H1 (cell line): ENCODE data around the gene ARF6. TPM values are rescaled to one million over a fixed set of nuclear protein-coding genes. Genes with fewer than 3 reads are reported as not detected.

ENCODE experiments used
- CTCF ChIA-PET: fragments of 300-600 bp; sonication (Branson Sonifier 250); formaldehyde crosslinking; loops from one replicate; lab custom pipeline; 2021; ENCODE audit not compliant: partially characterized antibody; lab: Charles Lee
- POLR2A ChIA-PET: fragments of 300-600 bp; sonication (Branson Sonifier 250); formaldehyde crosslinking; loops from one replicate; lab custom pipeline; 2021; ENCODE audit warnings: inconsistent platforms; ENCODE audit not compliant: partially characterized antibody; lab: Charles Lee
- DNase-seq, 2 experiments: peaks; one replicate each; pipeline versions ENCODE4 v3.0.0 to v3.0.0-alpha.2; 2010 to 2022; ENCODE audit warnings: low spot score in 2 of 2, low read depth in 1 of 2, mixed read lengths in 1 of 2
- FAIRE-seq: peaks from 2 replicates; lab custom pipeline; 2011; peaks lifted over from hg19 to GRCh38; lab: Jason Lieb, UNC
- H2AFZ ChIP-seq: 2 replicates; pipeline ENCODE4 v1.8.1; 2012; ENCODE audit warnings: low read length, inconsistent platforms
- H2AK5ac ChIP-seq: 2 replicates; pipeline ENCODE4 v1.6.1; 2013; ENCODE audit warnings: low read depth, low read length
- H2BK120ac ChIP-seq: replicated peaks from 2 replicates; pipeline ENCODE3; 2013; ENCODE audit warnings: low read depth, low read length, inconsistent platforms
- H2BK12ac ChIP-seq: 2 replicates; pipeline ENCODE4 v1.6.1; 2013; ENCODE audit warnings: low read depth, low read length
- H2BK15ac ChIP-seq: 2 replicates; pipeline ENCODE4 v1.6.1; 2013; ENCODE audit warnings: low read length
- H2BK20ac ChIP-seq: 2 replicates; pipeline ENCODE4 v1.6.1; 2013; ENCODE audit warnings: low read length
- H2BK5ac ChIP-seq: 2 replicates; pipeline ENCODE4 v1.6.1; 2013; ENCODE audit warnings: low read depth, low read length
- H3K14ac ChIP-seq: 2 replicates; pipeline ENCODE4 v1.6.1; 2013; ENCODE audit warnings: inconsistent platforms; ENCODE audit not compliant: insufficient read length
- H3K18ac ChIP-seq: 2 replicates; pipeline ENCODE4 v1.6.1; 2013; ENCODE audit warnings: low read length; ENCODE audit errors: extremely low read depth
- H3K23ac ChIP-seq: 2 replicates; pipeline ENCODE4 v1.6.1; 2013; ENCODE audit warnings: inconsistent platforms; ENCODE audit not compliant: insufficient read length
- H3K23me2 ChIP-seq: 2 replicates; pipeline ENCODE4 v1.6.1; 2013; ENCODE audit warnings: low read depth, low read length
- H3K27ac ChIP-seq: 2 replicates; pipeline ENCODE4 v1.6.1; 2011; ENCODE audit warnings: low read depth, low read length, inconsistent platforms
- H3K27me3 ChIP-seq, 4 experiments: replicated peaks in 1 of 4; 1 replicate in 1 of 4; 2 replicates in 3 of 4; pipeline versions ENCODE4 v1.6.1 to v1.8.1; 2011 to 2013; ENCODE audit warnings: low read length in 3 of 4, mild to moderate bottlenecking in 3 of 4, inconsistent platforms in 2 of 4, mixed read lengths in 2 of 4, moderate library complexity in 1 of 4; ENCODE audit not compliant: control insufficient read depth in 3 of 4, insufficient read depth in 3 of 4; ENCODE audit errors: extremely low read depth in 1 of 4
- H3K36me3 ChIP-seq, 4 experiments: 2 replicates each; pipeline versions ENCODE4 v1.6.1 to v1.8.1; 2011 to 2013; ENCODE audit warnings: mild to moderate bottlenecking in 4 of 4, low read length in 3 of 4, moderate library complexity in 2 of 4, control low read depth in 1 of 4, inconsistent platforms in 1 of 4; ENCODE audit not compliant: insufficient read depth in 4 of 4, control insufficient read depth in 2 of 4
- H3K4ac ChIP-seq: replicated peaks from 2 replicates; pipeline ENCODE3; 2013; ENCODE audit warnings: low read length, low read depth, mixed read lengths, inconsistent platforms; ENCODE audit not compliant: insufficient read length
- H3K4me1 ChIP-seq, 4 experiments: replicated peaks in 1 of 4; 1 replicate in 1 of 4; 2 replicates in 3 of 4; pipeline versions ENCODE4 v1.6.1 to v1.8.1; 2011 to 2013; ENCODE audit warnings: low read length in 3 of 4, inconsistent platforms in 2 of 4, mixed read lengths in 1 of 4; ENCODE audit not compliant: insufficient read depth in 4 of 4, control insufficient read depth in 3 of 4
- H3K4me2 ChIP-seq, 2 experiments: 2 replicates each; pipeline versions ENCODE4 v1.6.1 to v1.8.1; 2011 to 2013; ENCODE audit warnings: low read depth in 2 of 2, low read length in 2 of 2, control low read depth in 1 of 2, inconsistent platforms in 1 of 2, mild to moderate bottlenecking in 1 of 2; ENCODE audit not compliant: insufficient read depth in 1 of 2
- H3K4me3 ChIP-seq, 4 experiments: fragments of 200-600, 300-600 bp in 1 of 4; sonication (generic), shearing (Covaris generic), sonication (Bioruptor Twin) in 1 of 4; 2 replicates each; pipeline versions ENCODE4 v1.5.1 to v1.8.1; 2011 to 2016; ENCODE audit warnings: low read length in 4 of 4, low read depth in 3 of 4, control low read depth in 2 of 4, inconsistent platforms in 2 of 4, mild to moderate bottlenecking in 2 of 4, mixed read lengths in 1 of 4, moderate library complexity in 1 of 4; ENCODE audit not compliant: insufficient read depth in 2 of 4; ENCODE audit errors: extremely low read depth in 1 of 4
- H3K56ac ChIP-seq: replicated peaks from 2 replicates; pipeline ENCODE3; 2013; ENCODE audit warnings: low read depth, mild to moderate bottlenecking, mixed read lengths, low read length, inconsistent platforms; ENCODE audit not compliant: insufficient read length
- H3K79me1 ChIP-seq: 2 replicates; pipeline ENCODE4 v1.6.1; 2013; ENCODE audit warnings: low read depth, low read length, control low read depth
- H3K79me2 ChIP-seq, 2 experiments: 2 replicates each; pipeline versions ENCODE4 v1.6.1 to v1.8.1; 2012 to 2013; ENCODE audit warnings: low read length in 2 of 2, mild to moderate bottlenecking in 2 of 2, inconsistent platforms in 1 of 2; ENCODE audit not compliant: insufficient read depth in 2 of 2, control insufficient read depth in 1 of 2
- H3K9ac ChIP-seq, 4 experiments: replicated peaks in 1 of 4; 1 replicate in 1 of 4; 2 replicates in 3 of 4; pipeline versions ENCODE4 v1.6.1 to v1.8.1; 2011 to 2013; ENCODE audit warnings: low read depth in 3 of 4, low read length in 3 of 4, control low read depth in 2 of 4, mild to moderate bottlenecking in 2 of 4, moderate library complexity in 2 of 4, inconsistent platforms in 1 of 4; ENCODE audit errors: extremely low read depth in 1 of 4
- H3K9me3 ChIP-seq, 2 experiments: 2 replicates each; pipeline versions ENCODE4 v1.6.1 to v1.8.1; 2012 to 2013; ENCODE audit warnings: mild to moderate bottlenecking in 2 of 2, moderate library complexity in 2 of 2, control low read depth in 1 of 2, inconsistent platforms in 1 of 2, low read depth in 1 of 2, low read length in 1 of 2, mixed read lengths in 1 of 2; ENCODE audit not compliant: insufficient read depth in 2 of 2
- H4K20me1 ChIP-seq, 2 experiments: replicated peaks in 1 of 2; 2 replicates each; pipeline versions ENCODE3 to v1.8.1; 2011 to 2013; ENCODE audit warnings: inconsistent platforms in 2 of 2, low read length in 2 of 2, mild to moderate bottlenecking in 1 of 2; ENCODE audit not compliant: insufficient read depth in 2 of 2, control insufficient read depth in 1 of 2
- H4K5ac ChIP-seq: 2 replicates; pipeline ENCODE4 v1.6.1; 2013; ENCODE audit warnings: low read length, low read depth, mixed read lengths, inconsistent platforms; ENCODE audit not compliant: insufficient read length
- H4K8ac ChIP-seq: 2 replicates; pipeline ENCODE4 v1.8.0; 2013; ENCODE audit warnings: mild to moderate bottlenecking, moderate library complexity, low read length, inconsistent platforms; ENCODE audit not compliant: insufficient read depth; ENCODE audit errors: extremely low read depth
- H4K91ac ChIP-seq: replicated peaks from 2 replicates; pipeline ENCODE3; 2013; ENCODE audit warnings: low read length, mixed read lengths, inconsistent platforms; ENCODE audit not compliant: insufficient read length
- CHD2 ChIP-seq: IDR thresholded peaks from 2 replicates; pipeline ENCODE4 v1.6.1; 2012; ENCODE audit warnings: low read length, improper control_type of control experiment
- HDAC2 ChIP-seq, 2 experiments: fragments of 300-600 bp in 1 of 2; sonication (generic) in 1 of 2; IDR thresholded peaks; 2 replicates each; pipeline ENCODE4 v1.6.1; 2011 to 2012; ENCODE audit warnings: low read depth in 2 of 2, low read length in 2 of 2, mild to moderate bottlenecking in 2 of 2, moderate library complexity in 2 of 2, borderline replicate concordance in 1 of 2, inconsistent platforms in 1 of 2
- JUND ChIP-seq: IDR thresholded peaks from 2 replicates; pipeline ENCODE4 v1.6.1; 2011; ENCODE audit warnings: mild to moderate bottlenecking, improper control_type of control experiment, low read length
- NRF1 ChIP-seq: IDR thresholded peaks from 2 replicates; pipeline ENCODE4 v1.6.1; 2011; ENCODE audit warnings: mild to moderate bottlenecking, low read depth, low read length, improper control_type of control experiment
- POU5F1 ChIP-seq: IDR thresholded peaks from 2 replicates; pipeline ENCODE4 v1.6.1; 2011; ENCODE audit warnings: low read depth, mild to moderate bottlenecking, low read length, moderate library complexity
- RNF2 ChIP-seq: fragments of 200-900, 300-1000 bp; sonication (generic); IDR thresholded peaks from 2 replicates; pipeline ENCODE4 v1.7.1; 2016; ENCODE audit warnings: borderline replicate concordance, low read depth, mild to moderate bottlenecking, antibody characterized with exemption, low read length; ENCODE audit not compliant: poor library complexity, severe bottlenecking; ENCODE audit errors: missing control alignments
- SIX5 ChIP-seq: IDR thresholded peaks from 2 replicates; pipeline ENCODE4 v1.6.1; 2011; ENCODE audit warnings: mild to moderate bottlenecking, low read depth, low read length
- TAF1 ChIP-seq: IDR thresholded peaks from 2 replicates; pipeline ENCODE4 v1.6.1; 2011; ENCODE audit warnings: mild to moderate bottlenecking, low read depth, low read length
- TBP ChIP-seq: IDR thresholded peaks from 2 replicates; pipeline ENCODE4 v1.6.1; 2011; ENCODE audit warnings: low read depth, low read length, improper control_type of control experiment
- TCF12 ChIP-seq: IDR thresholded peaks from 2 replicates; pipeline ENCODE4 v1.6.1; 2011; ENCODE audit warnings: low read depth, mild to moderate bottlenecking, low read length
- TEAD4 ChIP-seq: IDR thresholded peaks from 2 replicates; pipeline ENCODE4 v1.6.1; 2012; ENCODE audit warnings: low read depth, low read length, inconsistent platforms, mixed read lengths
- WGBS, 2 experiments: shearing (Covaris generic) in 1 of 2; methylation state at CpG; one replicate each; pipeline versions ENCODE4 v1.1.6 to v1.1.7; 2013 to 2015; ENCODE audit warnings: low lambda C conversion rate in 2 of 2, mixed read lengths in 2 of 2, inconsistent platforms in 1 of 2, low coverage in 1 of 2, missing lambda C conversion rate in 1 of 2; ENCODE audit not compliant: insufficient replicate concordance in 2 of 2, insufficient coverage in 1 of 2, insufficient read length in 1 of 2; ENCODE audit errors: extremely low coverage in 1 of 2, missing lambda C conversion rate in 1 of 2; 5-methylcytosine and 5-hydroxymethylcytosine counted together
- polyA plus RNA-seq, 7 experiments: library from polyadenylated mRNA; depleted of rRNA in 3 of 7; stranded (reverse) in 5 of 7; unstranded in 2 of 7; fragments of >200 nt in 5 of 7; fragments of 200-250 nt in 2 of 7; gene quantifications; 1 replicate in 5 of 7; 2 replicates in 1 of 7; 4 replicates in 1 of 7; pipeline versions ENCODE4 v1.2.1 to v1.2.3, GENCODE V29; 2011 to 2013; ENCODE audit warnings: missing spikeins in 2 of 7, mixed read lengths in 2 of 7
- total RNA-seq: library from RNA; stranded (reverse); fragmentation: NEBNext Ultra II Directional; extraction: Animal tissue kit (Norgen Biotek cat#: 25700); gene quantifications from 2 replicates; pipeline ENCODE4 v1.2.1, GENCODE V29; 2021

Gene ARF6
- total and polyA plus RNA-seq, 2 of the 8 experiments (the other 6 are each of a cell fraction or from before 2014, with no cell fraction given): 17.2 to 56.7 TPM

GRCh38 chr14:49882826-49883694 is 9.8 kb upstream of the ARF6 start:
- Histone ChIP-seq H3K18ac (peak overlapping the region; percentile 24; the same call in 1 of the 2 replicates), H2BK15ac (no peak overlapping the region), H2BK12ac (peak overlapping the region; percentile 84), H4K91ac (no peak overlapping the region), H2BK20ac (no peak overlapping the region), H3K23ac (no peak overlapping the region), H3K23me2 (no peaks in the 10 kb centered on the region), H3K4ac (no peak overlapping the region), H3K79me1 (no peaks in the 10 kb centered on the region), H2BK5ac (peak overlapping the region; percentile 60; the same call in 1 of the 2 replicates), H4K8ac (no peak overlapping the region), H2BK120ac (no peak overlapping the region), H4K5ac (no peak overlapping the region), H3K27ac (no peak overlapping the region), H3K14ac (no peak overlapping the region), H3K4me2 (peak overlapping the region; percentile 37 to 56; a peak in 3 of 4 replicates), H3K27me3 (no peaks in the 10 kb centered on the region), H3K9me3 (no peaks in the 10 kb centered on the region), H3K9ac (no peak overlapping the region), H2AFZ (0 out of 2 replicates have a peak overlapping the region, but pooled peaks have one; percentile 49), H3K4me1 (peaks cover 2 to 9% (median 7%) of the 10 kb centered on the region in 4 experiments; a peak in 5 of 7 replicates), H4K20me1 (no peaks in the 10 kb centered on the region), H2AK5ac (no peak overlapping the region; the same call in 1 of the 2 replicates), H3K36me3 (no peaks in the 10 kb centered on the region), H3K56ac (no peak overlapping the region), H3K79me2 (no peaks in the 10 kb centered on the region), H3K4me3 (peak overlapping the region in 2 of 4 experiments; percentile 10 to 28; a peak in 2 of 8 replicates)
- FAIRE-seq (no peak), DNase-seq (peak in 1 of 2 experiments; percentile 42)
- ChIA-PET CTCF (interaction anchor here (0.7 to 5.4 kb wide), 5 partner anchors 9 to 221 kb away, joined by 3 to 41 read pairs (median 4); no protein-coding TSS in a partner anchor), POLR2A (interaction anchor here (0.8 to 3.8 kb wide), 4 partner anchors 9 to 191 kb away, joined by 3 to 14 read pairs (median 8); partner anchors contain the start of gene ARF6)
- WGBS, 2 experiments: 70% methylated on average over 17 of the region's 18 CpGs; no CpG with 5 or more reads in 1 of the 2 experiments
- TF ChIP-seq TBP: no peak
- TF ChIP-seq CHD2: no peak
- TF ChIP-seq SIX5: no peak
- TF ChIP-seq JUND: no peak
- TF ChIP-seq POU5F1: peak; percentile 46; the same call in 1 of the 2 replicates
- no peak for TF ChIP-seq TAF1
- 0 out of 2 replicates have a peak, but pooled peaks have one; percentile 22 for TF ChIP-seq TCF12
- no peak for TF ChIP-seq TEAD4
- TF ChIP-seq HDAC2 (IDR thresholded peaks at IDR 0.05; ENCODE audit: borderline replicate concordance in 1 of 2, low read depth in 2 of 2, low read length in 2 of 2): peak in 1 of 2 experiments; percentile 61; a peak in 1 of 4 replicates
- TF ChIP-seq RNF2: no peak
- no peak for TF ChIP-seq NRF1
